C4-2B (cell line): ENCODE measurements around the gene ZNF181.

Experiments
- CTCF ChIP-seq: fragments of 450-650 bp; conservative IDR thresholded peaks from 2 replicates; pipeline ENCODE4 v1.5.1; 2017; ENCODE audit warnings: mild to moderate bottlenecking
- ZFX ChIP-seq: fragments of 450-650 bp; IDR thresholded peaks from 2 replicates; pipeline ENCODE4 v1.6.1; 2017

- TF ChIP-seq ZFX, result 0 out of 2 replicates have a peak, but pooled peaks have one; percentile 15
- TF ChIP-seq CTCF, result no peak
Measured at GRCh38 chr19:34786236-34786635, 52.2 kb downstream of the ZNF181 start.
